Progenitor cell of endocrine pancreas (in vitro differentiated cells): ENCODE data around the gene ETV4. TPM values are rescaled to one million over a fixed set of nuclear protein-coding genes. Genes with fewer than 3 reads are reported as not detected.

Experiments
- DNase-seq: peaks from one replicate; pipeline ENCODE4 v3.0.0; 2021; ENCODE audit warnings: low spot score; ENCODE audit not compliant: unreplicated experiment
- H3K27ac Mint-ChIP-seq: 2 replicates; pipeline ENCODE4 v1.8.0; 2021; ENCODE audit warnings: mild to moderate bottlenecking, moderate library complexity, mixed read lengths
- H3K27me3 Mint-ChIP-seq: 2 replicates; pipeline ENCODE4 v1.8.0; 2021; ENCODE audit warnings: mixed read lengths
- H3K36me3 Mint-ChIP-seq: 2 replicates; pipeline ENCODE4 v1.8.0; 2022; ENCODE audit warnings: mixed read lengths; ENCODE audit not compliant: insufficient read depth
- H3K4me1 Mint-ChIP-seq: 2 replicates; pipeline ENCODE4 v1.8.0; 2021; ENCODE audit warnings: low read depth, mixed read lengths
- H3K4me3 Mint-ChIP-seq: 2 replicates; pipeline ENCODE4 v1.8.0; 2021; ENCODE audit warnings: low read depth, mild to moderate bottlenecking, moderate library complexity, mixed read lengths
- H3K9me3 Mint-ChIP-seq: 2 replicates; pipeline ENCODE4 v1.8.0; 2021; ENCODE audit warnings: low read depth, mixed read lengths
- total RNA-seq: library from RNA; stranded (reverse); gene quantifications from 2 replicates; pipeline ENCODE4 v1.2.1, GENCODE V29; 2021
- TF ChIP-seq, protein P1 (sequence below): fragments of 200-600 bp; sonication (generic); IDR thresholded peaks from one replicate; pipeline ENCODE4 v1.5.0; 2021; ENCODE audit warnings: antibody characterized with exemption, mild to moderate bottlenecking; ENCODE audit not compliant: unreplicated experiment

The ETV4 gene
- total RNA-seq, 1 donor from 2014 or later: 84.3 TPM

DNA sequence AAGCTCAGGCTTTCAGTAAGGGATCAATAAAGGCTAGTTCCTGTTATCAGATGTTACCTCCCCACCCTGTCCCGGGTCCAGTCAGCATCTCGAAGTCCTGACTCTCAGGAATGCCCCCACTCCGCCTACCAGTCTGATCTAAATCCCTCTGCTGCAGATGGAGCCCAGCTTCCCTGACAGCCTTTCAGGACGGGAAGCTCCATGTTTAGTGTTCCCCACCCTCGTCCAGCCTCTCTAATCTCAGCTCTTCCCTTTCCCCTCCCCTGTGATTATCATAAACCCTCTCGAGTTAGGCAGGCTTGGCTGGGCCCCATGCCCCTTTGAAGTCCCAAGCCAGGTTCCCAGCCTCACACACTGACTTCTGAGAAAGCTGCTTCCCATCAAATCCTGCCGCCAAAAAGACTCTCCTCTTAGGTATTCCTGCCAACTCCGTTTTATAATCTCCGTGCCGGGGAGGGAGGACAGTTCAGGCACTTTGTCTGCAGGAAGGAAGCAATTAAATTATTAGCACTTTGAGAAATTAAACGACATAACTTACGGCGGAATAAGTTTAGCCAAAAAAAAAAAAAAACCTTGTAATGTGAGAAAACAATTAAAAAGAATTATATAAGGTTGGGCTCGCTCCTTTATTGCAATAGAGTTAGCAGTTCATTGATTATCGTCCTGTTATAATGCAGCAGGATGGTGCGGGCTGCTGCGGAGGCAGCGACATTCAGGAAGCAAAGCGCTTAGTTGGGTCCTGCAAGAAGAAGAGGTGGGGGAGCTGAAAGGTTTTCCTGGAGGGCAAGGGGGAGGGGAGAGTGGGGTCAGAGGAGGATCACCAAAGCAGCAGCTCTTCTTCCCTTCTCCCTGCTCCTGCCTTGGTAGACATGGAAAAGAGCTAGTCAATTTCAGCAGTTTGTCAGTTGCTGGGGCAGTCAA, 16.8 kb upstream of the ETV4 start:
- H3K27me3 Mint-ChIP-seq: peaks cover 24% of the 10 kb centered on the region
- H3K36me3 Mint-ChIP-seq: no peaks in the 10 kb centered on the region
- peak overlapping the region; percentile 46 for H3K27ac Mint-ChIP-seq
- H3K4me1 Mint-ChIP-seq: peaks cover 25% of the 10 kb centered on the region
- TF ChIP-seq, protein P1, sequence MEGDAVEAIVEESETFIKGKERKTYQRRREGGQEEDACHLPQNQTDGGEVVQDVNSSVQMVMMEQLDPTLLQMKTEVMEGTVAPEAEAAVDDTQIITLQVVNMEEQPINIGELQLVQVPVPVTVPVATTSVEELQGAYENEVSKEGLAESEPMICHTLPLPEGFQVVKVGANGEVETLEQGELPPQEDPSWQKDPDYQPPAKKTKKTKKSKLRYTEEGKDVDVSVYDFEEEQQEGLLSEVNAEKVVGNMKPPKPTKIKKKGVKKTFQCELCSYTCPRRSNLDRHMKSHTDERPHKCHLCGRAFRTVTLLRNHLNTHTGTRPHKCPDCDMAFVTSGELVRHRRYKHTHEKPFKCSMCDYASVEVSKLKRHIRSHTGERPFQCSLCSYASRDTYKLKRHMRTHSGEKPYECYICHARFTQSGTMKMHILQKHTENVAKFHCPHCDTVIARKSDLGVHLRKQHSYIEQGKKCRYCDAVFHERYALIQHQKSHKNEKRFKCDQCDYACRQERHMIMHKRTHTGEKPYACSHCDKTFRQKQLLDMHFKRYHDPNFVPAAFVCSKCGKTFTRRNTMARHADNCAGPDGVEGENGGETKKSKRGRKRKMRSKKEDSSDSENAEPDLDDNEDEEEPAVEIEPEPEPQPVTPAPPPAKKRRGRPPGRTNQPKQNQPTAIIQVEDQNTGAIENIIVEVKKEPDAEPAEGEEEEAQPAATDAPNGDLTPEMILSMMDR: no peak
- H3K9me3 Mint-ChIP-seq: no peaks in the 10 kb centered on the region
- H3K4me3 Mint-ChIP-seq: no peak overlapping the region
- no peak for DNase-seq

DNA sequence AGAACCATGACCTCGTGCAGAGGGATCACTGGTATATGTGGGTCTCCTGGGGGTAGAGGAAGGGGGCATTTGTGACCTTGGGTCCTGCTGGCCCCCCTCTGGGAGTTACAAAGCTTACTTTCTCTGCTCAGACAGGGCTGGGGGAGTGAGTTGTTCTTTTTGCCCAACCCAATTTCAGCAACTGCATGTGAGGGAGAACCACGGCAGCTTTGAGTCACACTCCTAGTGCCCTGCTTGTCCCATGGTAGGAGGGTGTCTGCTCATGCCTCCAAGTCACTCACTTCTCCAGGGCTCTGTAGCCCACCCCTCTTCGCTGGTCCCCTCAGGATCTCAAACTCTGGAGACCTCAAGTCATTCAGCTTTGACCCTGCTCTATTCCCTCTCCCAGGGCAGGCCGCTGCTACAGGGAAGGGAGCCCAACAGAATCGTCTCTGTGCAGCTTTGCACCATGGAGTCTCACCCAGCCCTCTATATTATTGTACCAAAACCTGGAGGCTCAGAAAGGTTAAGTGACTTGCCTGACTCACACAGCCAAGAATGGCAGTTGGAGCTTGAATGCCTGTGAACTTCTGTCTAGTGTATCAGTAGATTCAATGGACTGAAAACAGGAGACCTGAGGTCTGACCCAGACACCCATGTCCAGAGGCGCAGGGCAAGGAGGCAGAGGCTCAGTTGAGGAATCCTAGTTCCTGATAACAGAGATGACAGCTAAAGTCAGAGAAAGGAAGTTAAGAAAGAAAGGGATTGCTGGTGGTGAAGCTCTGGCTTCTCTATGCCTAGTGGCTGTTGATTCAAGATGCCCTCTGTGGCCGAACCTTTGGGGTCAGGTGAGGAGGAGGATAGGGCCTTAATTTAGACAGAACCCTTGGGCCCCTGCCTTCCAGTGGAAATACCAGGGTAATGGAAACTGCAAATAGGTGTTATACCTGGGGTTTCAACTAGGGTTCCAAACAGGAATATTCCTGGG, 14.6 kb upstream of the ETV4 start:
- H3K36me3 Mint-ChIP-seq: no peaks in the 10 kb centered on the region
- no peak overlapping the region for H3K27ac Mint-ChIP-seq
- TF ChIP-seq, protein P1: no peak
- peaks cover 27% of the 10 kb centered on the region for H3K27me3 Mint-ChIP-seq
- no peaks in the 10 kb centered on the region for H3K9me3 Mint-ChIP-seq
- DNase-seq: no peak
- no peak overlapping the region for H3K4me3 Mint-ChIP-seq
- peaks cover 30% of the 10 kb centered on the region for H3K4me1 Mint-ChIP-seq

DNA sequence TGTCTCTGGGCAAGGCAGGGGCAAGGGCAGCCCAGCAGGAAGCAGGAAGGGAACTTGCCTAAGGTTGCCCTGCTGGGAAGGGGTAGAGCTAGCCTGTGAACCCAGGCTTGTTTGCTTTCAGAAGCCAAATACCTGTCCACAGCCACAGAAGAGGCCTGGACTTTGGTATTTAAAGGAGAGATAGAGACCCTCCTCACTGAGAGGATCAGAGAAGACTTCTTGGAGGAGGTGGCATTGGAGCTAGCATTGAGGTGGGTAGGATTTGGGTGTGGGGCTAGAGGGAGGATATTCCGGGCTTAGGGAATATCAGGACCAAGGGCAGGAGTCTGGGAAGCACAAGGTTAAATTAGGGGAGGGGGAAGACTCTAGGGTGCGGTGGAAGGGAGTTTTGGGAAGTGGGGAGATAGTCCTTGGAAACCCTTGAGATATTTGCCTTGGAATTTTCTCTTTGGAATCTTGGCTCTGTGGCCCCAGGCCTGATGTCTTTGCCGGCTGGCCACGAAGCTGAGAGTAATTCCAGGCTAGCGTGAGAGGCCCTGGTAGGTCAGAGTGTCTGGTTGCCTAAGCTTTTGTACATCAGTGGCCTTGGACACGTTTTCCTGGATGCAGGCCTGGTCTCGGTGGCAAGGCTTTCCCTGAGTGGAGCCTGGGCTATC, 13.1 kb upstream of the ETV4 start:
- no peak for DNase-seq
- no peaks in the 10 kb centered on the region for H3K36me3 Mint-ChIP-seq
- TF ChIP-seq, protein P1: no peak
- H3K27ac Mint-ChIP-seq: peak overlapping the region; percentile 12
- H3K9me3 Mint-ChIP-seq: no peaks in the 10 kb centered on the region
- H3K4me3 Mint-ChIP-seq: no peak overlapping the region
- peaks cover 25% of the 10 kb centered on the region for H3K27me3 Mint-ChIP-seq
- peaks cover 37% of the 10 kb centered on the region for H3K4me1 Mint-ChIP-seq

DNA sequence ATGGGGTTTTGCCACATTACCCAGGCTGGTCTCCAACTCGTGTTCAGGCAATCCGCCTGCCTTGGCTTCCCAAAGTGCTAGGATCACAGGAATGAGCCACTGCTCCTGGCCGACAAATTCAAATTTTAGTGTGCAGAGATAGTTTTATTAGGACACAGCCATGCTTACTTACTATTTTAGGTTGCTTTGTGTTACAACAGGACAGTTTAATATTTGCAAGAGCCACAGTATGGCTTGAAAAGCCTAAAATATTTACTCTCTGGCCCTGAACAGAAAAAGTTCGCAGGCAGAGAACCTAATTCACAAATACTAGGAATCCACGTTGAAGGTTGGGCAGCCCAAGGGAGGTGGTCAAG, 12.6 kb upstream of the ETV4 start:
- DNase-seq: no peak
- Mint-ChIP-seq H3K9me3 (no peaks in the 10 kb centered on the region), H3K4me3 (no peak overlapping the region), H3K4me1 (peaks cover 39% of the 10 kb centered on the region), H3K27ac (peak overlapping the region; percentile 12), H3K36me3 (no peaks in the 10 kb centered on the region), H3K27me3 (peaks cover 22% of the 10 kb centered on the region)
- TF ChIP-seq, protein P1: no peak

DNA sequence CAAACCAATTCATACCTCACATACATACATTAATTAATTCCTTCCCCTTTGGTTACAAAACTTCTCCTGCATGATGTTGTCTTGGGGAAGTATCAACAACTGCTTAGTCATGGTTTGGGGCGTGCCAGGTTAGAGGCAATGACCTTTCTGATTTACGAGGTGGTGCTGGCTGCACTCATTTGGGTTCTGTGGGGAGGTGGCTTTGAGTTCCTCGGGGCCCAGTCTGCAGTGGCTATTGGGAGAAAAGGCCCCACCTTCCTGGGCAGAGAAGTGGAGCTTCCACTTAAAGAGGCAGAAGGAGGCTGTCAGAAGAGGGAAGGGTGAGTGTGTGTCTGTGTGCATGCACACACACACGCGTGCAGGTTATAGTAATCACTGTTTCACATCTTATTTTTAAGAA, 10.2 kb upstream of the ETV4 start:
- no peaks in the 10 kb centered on the region for H3K36me3 Mint-ChIP-seq
- H3K4me3 Mint-ChIP-seq: no peak overlapping the region
- peak overlapping the region; percentile 79 for H3K27ac Mint-ChIP-seq
- H3K27me3 Mint-ChIP-seq: peaks cover 6% of the 10 kb centered on the region
- TF ChIP-seq, protein P1: no peak
- peaks cover 40% of the 10 kb centered on the region for H3K4me1 Mint-ChIP-seq
- no peaks in the 10 kb centered on the region for H3K9me3 Mint-ChIP-seq
- no peak for DNase-seq
